ENCODE data around the gene PSMD10.

Gene PSMD10

DNA sequence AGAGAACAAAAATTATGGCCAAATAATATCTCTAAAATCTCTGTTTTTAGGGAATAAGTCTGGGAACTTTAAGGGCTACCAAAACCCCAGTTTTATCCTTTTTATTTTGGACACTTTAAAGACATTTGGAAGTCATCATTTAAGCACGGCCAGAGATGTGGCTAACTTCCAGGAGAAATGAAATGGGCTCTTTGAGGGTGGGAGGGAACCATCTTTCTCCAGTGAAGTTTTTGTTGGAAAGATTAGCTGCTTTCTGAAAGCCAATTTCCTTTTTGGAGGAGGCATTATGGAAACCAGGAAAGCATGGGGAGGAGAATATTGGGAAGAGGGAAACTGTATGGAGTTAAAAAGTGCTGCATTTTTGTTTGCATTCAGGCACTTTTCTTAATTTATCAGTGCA is 41.7 kb downstream of the PSMD10 start:
- no peak overlapping the region for H3K4me3 ChIP-seq (ENCODE audit: low read length)
- no peak for TF ChIP-seq ZNF274 (IDR thresholded peaks at IDR 0.05; ENCODE audit: low read depth, low read length)

GRCh38 chrX:108044554-108045256 is 46.6 kb downstream of the PSMD10 start, which contains the start of gene VSIG1:
Gene VSIG1 (plus strand): TSS chrX:108045065. CDS start chrX:108045131, 66 bp downstream.
- no peak for TF ChIP-seq ZNF274 (IDR thresholded peaks at IDR 0.05; ENCODE audit: low read depth, low read length)
- no peak within 1 kb of the TSS for H3K4me3 ChIP-seq (ENCODE audit: low read length)

DNA sequence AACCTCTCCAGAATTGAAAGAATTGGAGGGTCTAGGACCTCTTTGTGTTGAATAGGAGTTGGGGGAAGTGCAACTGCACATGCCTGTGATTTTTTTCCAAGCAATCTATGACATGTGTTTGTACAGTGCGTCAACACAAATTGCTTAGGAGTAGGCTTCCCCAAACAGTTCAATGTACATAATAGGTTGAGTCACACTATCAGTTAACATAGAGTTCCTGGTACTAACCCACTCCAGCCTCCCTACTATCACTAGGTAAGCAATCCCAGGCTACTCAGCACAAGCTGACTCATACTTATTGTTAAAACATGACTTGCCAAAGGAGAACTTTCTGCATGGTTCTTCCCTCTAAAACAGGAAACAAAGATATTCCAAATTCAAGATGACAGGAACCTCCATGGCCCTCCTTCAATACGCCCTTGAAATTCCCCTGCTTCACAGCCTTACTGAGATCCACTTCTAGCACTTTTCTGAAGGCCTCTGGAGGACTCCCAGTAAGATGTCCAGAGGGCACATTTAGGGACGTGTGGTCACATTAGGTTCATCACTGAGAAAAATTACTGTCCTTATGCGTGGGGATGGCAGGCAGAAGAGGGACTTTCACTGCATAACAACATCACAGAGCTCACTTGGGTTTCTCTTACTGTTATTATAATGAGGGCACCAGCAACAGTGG is 54.9 kb downstream of the PSMD10 start:
- TF ChIP-seq ZNF274 (IDR thresholded peaks at IDR 0.05; ENCODE audit: low read depth, low read length) = no peak
- H3K4me3 ChIP-seq (ENCODE audit: low read length) = no peak overlapping the region

- TF ChIP-seq ZNF274 (IDR thresholded peaks at IDR 0.05; ENCODE audit: low read depth, low read length) = no peak
- H3K4me3 ChIP-seq (ENCODE audit: low read length) = no peak overlapping the region
Observed at GRCh38 chrX:108034725-108035124, 56.6 kb downstream of the PSMD10 start.
